Measurements from ENCODE around the gene SLC39A13.

The SLC39A13 gene

GRCh38 chr11:47430524-47430923, 22.1 kb downstream of the SLC39A13 start:
- no peak for DNase-seq (ENCODE audit: low read depth in 2 of 2)

- DNase-seq (ENCODE audit: low read depth in 2 of 2) = no peak
These were observed 23.1 kb downstream of the SLC39A13 start for GRCh38 chr11:47431356-47432083.

- DNase-seq (ENCODE audit: low read depth in 2 of 2) = no peak
These were observed 24.8 kb downstream of the SLC39A13 start for GRCh38 chr11:47433157-47433556.

DNA sequence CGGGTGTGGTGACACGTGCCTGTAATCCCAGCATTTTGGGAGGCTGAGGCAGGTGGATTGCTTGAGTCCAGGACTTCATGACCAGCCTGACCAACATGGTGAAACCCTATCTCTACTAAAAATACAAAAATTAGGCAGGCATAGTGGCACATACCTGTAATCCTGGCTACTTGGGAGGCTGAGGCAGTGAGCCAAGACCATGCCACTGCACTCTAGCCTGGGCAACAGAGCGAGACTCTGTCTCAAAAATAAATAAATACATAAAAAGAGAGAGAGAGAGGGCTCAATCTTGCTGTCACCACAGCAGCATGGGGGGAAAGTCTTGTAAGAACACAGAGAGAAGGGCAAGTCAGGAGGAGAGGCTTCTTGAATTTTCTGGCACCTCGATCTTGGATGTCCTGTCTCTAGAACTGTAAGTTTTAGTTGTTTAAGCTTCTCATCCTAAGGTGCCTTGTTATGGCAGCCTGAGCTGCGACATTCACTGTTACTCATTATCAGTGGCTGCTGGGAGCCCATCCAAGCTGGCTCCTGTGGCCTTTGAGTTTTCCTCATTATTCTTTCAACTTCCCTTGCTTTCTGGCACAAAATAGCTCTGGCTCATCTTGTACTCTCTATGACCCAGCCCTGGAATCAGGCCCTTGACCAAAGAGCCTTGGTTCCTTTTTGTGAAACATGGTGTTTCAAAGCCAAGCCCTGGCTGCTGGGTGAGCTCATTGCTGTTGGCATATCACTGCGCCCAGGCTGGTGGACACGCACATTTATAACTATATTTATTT, 25.8 kb downstream of the SLC39A13 start:
- no peak for DNase-seq (ENCODE audit: low read depth in 2 of 2)

DNA sequence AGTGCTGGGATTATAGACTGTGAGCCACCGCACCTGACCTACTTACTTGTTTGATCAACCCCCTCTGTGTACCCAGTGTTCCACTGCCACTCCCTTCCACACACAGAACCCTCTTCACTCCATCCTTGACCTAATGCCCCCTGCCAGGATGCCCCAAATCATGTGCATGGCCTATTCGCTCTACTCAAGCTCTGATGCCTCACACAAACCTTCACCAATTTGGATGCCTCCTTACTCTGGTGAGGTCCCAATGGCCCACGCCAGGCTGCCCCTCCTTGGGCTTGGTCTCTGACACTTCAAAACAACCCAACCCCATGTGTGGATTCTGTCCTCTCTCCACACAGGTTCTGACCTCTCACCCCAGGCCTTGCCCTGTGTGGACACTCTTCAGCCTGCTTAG, 27.3 kb downstream of the SLC39A13 start:
- DNase-seq (ENCODE audit: low read depth in 2 of 2) = no peak

- DNase-seq (ENCODE audit: low read depth in 2 of 2) = no peak
These were observed 28.3 kb downstream of the SLC39A13 start for GRCh38 chr11:47436726-47437125.

DNA sequence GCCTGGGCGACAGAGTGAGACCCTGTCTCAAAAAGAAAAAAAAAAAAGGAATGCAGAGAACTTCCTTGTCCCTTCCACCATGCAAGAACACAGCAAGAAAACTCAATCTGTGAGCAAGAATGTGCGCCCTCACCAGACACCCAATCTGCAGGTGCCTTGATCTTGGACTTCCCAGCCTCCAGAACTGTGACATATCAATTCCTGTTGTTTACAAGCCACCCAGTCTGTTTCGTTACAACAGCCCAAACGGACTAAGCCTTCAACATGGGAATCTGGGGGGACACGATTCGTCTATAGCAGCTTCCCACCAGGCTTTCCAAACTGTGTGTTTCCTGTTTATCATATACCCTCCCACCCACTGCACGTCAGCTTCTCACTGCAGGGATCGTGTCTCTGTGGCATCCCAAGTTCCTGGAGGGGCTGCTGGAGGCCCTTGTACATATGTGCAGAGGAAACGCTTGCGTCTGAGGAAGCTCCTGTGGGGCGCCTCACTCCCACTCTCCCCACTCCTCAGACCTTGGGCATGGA, 28.9 kb downstream of the SLC39A13 start:
- DNase-seq (ENCODE audit: low read depth in 2 of 2) = no peak

- DNase-seq (ENCODE audit: low read depth in 2 of 2) = no peak
These were observed 29.5 kb downstream of the SLC39A13 start for GRCh38 chr11:47437746-47438418.

DNA sequence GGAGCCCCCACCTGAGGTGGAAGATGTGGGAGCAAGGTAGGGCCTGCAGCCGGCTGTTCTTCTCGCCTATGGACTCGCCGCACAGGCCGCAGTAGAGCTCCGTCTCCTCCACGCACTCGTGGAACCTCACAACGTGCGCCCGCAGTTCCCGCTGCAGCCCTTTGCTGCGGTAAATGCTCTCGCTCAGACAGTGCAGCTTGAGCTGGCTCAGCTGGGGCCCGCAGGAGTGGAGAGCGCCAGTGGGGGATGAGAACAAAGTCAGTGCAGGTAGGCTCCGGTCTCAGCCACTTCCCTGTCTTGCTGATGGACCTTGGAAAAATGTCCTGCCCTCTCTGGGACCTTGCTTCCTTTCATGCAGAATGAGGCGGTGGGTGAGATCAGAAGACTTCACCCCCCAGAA, 30.3 kb downstream of the SLC39A13 start:
- DNase-seq (ENCODE audit: low read depth in 2 of 2) = no peak

GRCh38 chr11:47440054-47440476, 31.7 kb downstream of the SLC39A13 start:
- no peak for DNase-seq (ENCODE audit: low read depth in 2 of 2)

- no peak for DNase-seq (ENCODE audit: low read depth in 2 of 2)
These were observed 33.0 kb downstream of the SLC39A13 start for GRCh38 chr11:47441421-47441820.

- no peak for DNase-seq (ENCODE audit: low read depth in 2 of 2)
These were observed 34.1 kb downstream of the SLC39A13 start for GRCh38 chr11:47442514-47442913.

DNA sequence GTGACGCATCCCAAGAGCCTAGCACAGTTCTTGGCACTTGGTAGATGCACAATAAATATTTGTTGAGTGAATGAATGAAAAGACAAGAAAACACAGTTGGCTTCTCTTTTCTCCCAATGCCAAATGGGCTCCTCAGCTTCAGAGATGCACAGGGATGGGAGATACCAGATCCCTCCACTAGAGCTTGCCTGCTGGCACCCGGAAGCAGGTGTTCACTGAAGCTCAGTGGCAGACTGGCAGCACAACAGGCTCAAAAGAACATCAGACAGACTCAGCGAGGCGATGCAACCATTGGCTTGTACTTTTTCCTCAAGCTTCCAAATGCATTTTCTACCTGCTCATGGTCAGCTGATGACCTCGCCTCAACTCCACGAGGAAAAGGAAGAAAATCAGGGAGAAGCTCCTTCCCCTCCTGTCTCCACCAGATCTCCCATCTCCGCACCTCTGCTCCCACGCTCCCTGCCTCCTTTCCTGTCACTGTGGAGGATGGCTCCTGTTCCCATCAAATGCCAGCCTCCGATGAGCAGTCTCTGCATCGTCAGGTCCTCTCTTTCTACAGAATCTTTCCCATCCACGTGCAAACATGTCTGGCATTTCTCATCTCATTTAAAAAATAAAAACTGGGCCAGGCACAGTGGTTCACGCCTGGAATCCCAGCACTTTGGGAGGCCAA, 34.8 kb downstream of the SLC39A13 start:
- no peak for DNase-seq (ENCODE audit: low read depth in 2 of 2)

GRCh38 chr11:47443817-47444216, 35.4 kb downstream of the SLC39A13 start:
- DNase-seq (ENCODE audit: low read depth in 2 of 2) = no peak

- DNase-seq (ENCODE audit: low read depth in 2 of 2) = no peak
These were observed 37.5 kb downstream of the SLC39A13 start for GRCh38 chr11:47445840-47446239.

- DNase-seq (ENCODE audit: low read depth in 2 of 2) = no peak
These were observed 38.4 kb downstream of the SLC39A13 start for GRCh38 chr11:47446833-47447232.

DNA sequence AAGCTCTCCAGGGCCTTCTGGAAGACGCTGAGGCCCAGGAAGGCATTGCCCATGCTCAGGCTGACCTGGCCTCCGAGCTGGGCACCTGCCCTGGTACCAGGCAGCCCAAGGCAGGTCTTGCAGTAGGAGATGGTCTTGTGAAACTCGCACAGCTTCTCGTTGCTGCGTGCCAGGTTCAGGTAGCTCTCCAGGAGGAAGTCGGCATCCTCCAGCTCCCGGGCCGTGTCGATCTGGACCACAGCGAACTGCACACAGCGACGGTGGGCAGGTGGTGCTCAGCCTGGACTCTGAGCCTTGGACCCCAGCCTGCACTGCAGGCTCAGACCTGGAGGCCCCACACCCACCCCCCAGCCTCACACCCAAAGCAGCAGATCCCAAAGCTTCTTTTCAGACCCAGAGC, 39.5 kb downstream of the SLC39A13 start:
- DNase-seq (ENCODE audit: low read depth in 2 of 2) = no peak

- no peak for DNase-seq (ENCODE audit: low read depth in 2 of 2)
These were observed 40.4 kb downstream of the SLC39A13 start, which contains the start of gene RAPSN for GRCh38 chr11:47448566-47449427. Gene RAPSN, minus strand, starts transcription at chr11:47449136. Its CDS starts 172 bp downstream, at chr11:47448964.

DNA sequence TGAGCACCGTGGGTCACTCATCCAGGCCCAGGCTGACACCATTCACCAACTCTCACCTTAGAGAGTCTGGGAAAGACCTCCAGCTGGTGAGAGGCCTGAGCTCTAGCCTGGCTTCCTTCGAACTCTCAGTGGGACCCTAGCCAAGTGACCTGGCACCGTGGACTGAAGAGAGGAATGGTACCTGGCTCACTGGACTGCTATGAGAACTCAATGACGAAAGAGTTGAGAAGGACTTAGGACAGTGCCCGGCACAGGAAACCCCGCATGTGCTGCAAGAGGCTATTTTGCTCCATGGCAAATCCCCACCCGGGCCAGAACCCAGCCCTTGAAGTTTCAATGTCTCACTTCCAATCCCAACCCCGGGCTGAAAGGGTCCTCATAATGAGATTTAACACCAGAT, 41.2 kb downstream of the SLC39A13 start:
- DNase-seq (ENCODE audit: low read depth in 2 of 2) = no peak

- no peak for DNase-seq (ENCODE audit: low read depth in 2 of 2)
These were observed 43.0 kb downstream of the SLC39A13 start for GRCh38 chr11:47451436-47451835.

DNA sequence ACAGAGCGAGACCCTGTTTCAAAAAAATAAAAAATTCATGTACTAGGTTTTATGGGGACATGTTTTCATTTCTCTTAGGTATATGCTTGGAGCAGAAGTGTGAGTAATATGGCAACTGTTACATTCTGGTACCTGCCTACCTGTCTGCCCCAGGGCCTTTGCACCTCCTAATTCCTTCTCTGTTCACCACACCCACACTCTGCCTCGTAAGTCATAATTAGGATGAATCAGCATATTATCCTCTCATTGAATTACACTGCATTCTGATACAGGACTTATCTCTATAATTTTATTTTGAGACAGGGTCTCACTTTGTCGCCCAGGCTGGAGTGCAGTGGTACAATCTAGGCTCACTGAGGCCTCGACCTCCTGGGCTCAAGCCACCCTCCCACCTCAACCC, 43.6 kb downstream of the SLC39A13 start:
- DNase-seq (ENCODE audit: low read depth in 2 of 2) = no peak
